ENCODE measurements around the gene NFIB.

The NFIB gene

GRCh38 chr9:14312719-14313377 is 1.1 kb downstream of the NFIB start:
- Histone ChIP-seq H3K9me3 (ENCODE audit: low read length) (no peaks in the 10 kb centered on the region), H3K4me1 (ENCODE audit: insufficient read depth, low read length) (peaks cover 38% of the 10 kb centered on the region), H3K4me3 (ENCODE audit: low read length) (peak overlapping the region; percentile 93), H3K27me3 (ENCODE audit: insufficient read depth, low read length) (no peaks in the 10 kb centered on the region), H3K36me3 (ENCODE audit: insufficient read depth, low read length) (no peaks in the 10 kb centered on the region), H2AFZ (ENCODE audit: low read depth, low read length) (peak overlapping the region; percentile 97)

- peak overlapping the region; percentile 97 for H2AFZ ChIP-seq (ENCODE audit: low read depth, low read length)
- H3K4me3 ChIP-seq (ENCODE audit: low read length): peak overlapping the region; percentile 93
- H3K9me3 ChIP-seq (ENCODE audit: low read length): no peaks in the 10 kb centered on the region
- peaks cover 3% of the 10 kb centered on the region for H3K36me3 ChIP-seq (ENCODE audit: insufficient read depth, low read length)
- peaks cover 34% of the 10 kb centered on the region for H3K4me1 ChIP-seq (ENCODE audit: insufficient read depth, low read length)
- H3K27me3 ChIP-seq (ENCODE audit: insufficient read depth, low read length): no peaks in the 10 kb centered on the region
Measured at GRCh38 chr9:14311956-14312685, 1.8 kb downstream of the NFIB start.

- no peak overlapping the region for H2AFZ ChIP-seq (ENCODE audit: low read depth, low read length)
- H3K9me3 ChIP-seq (ENCODE audit: low read length): no peaks in the 10 kb centered on the region
- H3K4me3 ChIP-seq (ENCODE audit: low read length): peak overlapping the region; percentile 93
- H3K27me3 ChIP-seq (ENCODE audit: insufficient read depth, low read length): no peaks in the 10 kb centered on the region
- peaks cover 10% of the 10 kb centered on the region for H3K36me3 ChIP-seq (ENCODE audit: insufficient read depth, low read length)
- peaks cover 26% of the 10 kb centered on the region for H3K4me1 ChIP-seq (ENCODE audit: insufficient read depth, low read length)
Measured at GRCh38 chr9:14311171-14311949, 2.6 kb downstream of the NFIB start.

- H3K9me3 ChIP-seq (ENCODE audit: low read length): no peaks in the 10 kb centered on the region
- H2AFZ ChIP-seq (ENCODE audit: low read depth, low read length): no peak overlapping the region
- H3K36me3 ChIP-seq (ENCODE audit: insufficient read depth, low read length): peaks cover 14% of the 10 kb centered on the region
- no peaks in the 10 kb centered on the region for H3K27me3 ChIP-seq (ENCODE audit: insufficient read depth, low read length)
- H3K4me3 ChIP-seq (ENCODE audit: low read length): no peak overlapping the region
- peaks cover 24% of the 10 kb centered on the region for H3K4me1 ChIP-seq (ENCODE audit: insufficient read depth, low read length)
Measured at GRCh38 chr9:14310311-14310710, 3.6 kb downstream of the NFIB start.

- H3K4me1 ChIP-seq (ENCODE audit: insufficient read depth, low read length): peaks cover 24% of the 10 kb centered on the region
- H3K27me3 ChIP-seq (ENCODE audit: insufficient read depth, low read length): no peaks in the 10 kb centered on the region
- no peak overlapping the region for H2AFZ ChIP-seq (ENCODE audit: low read depth, low read length)
- H3K9me3 ChIP-seq (ENCODE audit: low read length): no peaks in the 10 kb centered on the region
- peaks cover 17% of the 10 kb centered on the region for H3K36me3 ChIP-seq (ENCODE audit: insufficient read depth, low read length)
- no peak overlapping the region for H3K4me3 ChIP-seq (ENCODE audit: low read length)
Measured at GRCh38 chr9:14309403-14309802, 4.5 kb downstream of the NFIB start.

- H2AFZ ChIP-seq (ENCODE audit: low read depth, low read length): no peak overlapping the region
- H3K27me3 ChIP-seq (ENCODE audit: insufficient read depth, low read length): no peaks in the 10 kb centered on the region
- H3K36me3 ChIP-seq (ENCODE audit: insufficient read depth, low read length): peaks cover 20% of the 10 kb centered on the region
- H3K4me3 ChIP-seq (ENCODE audit: low read length): no peak overlapping the region
- H3K9me3 ChIP-seq (ENCODE audit: low read length): no peaks in the 10 kb centered on the region
- peaks cover 24% of the 10 kb centered on the region for H3K4me1 ChIP-seq (ENCODE audit: insufficient read depth, low read length)
Measured at GRCh38 chr9:14308853-14309145, 5.1 kb downstream of the NFIB start.

- Histone ChIP-seq H3K9me3 (ENCODE audit: low read length) (no peaks in the 10 kb centered on the region), H2AFZ (ENCODE audit: low read depth, low read length) (no peak overlapping the region), H3K4me1 (ENCODE audit: insufficient read depth, low read length) (peaks cover 24% of the 10 kb centered on the region), H3K36me3 (ENCODE audit: insufficient read depth, low read length) (peaks cover 20% of the 10 kb centered on the region), H3K27me3 (ENCODE audit: insufficient read depth, low read length) (no peaks in the 10 kb centered on the region), H3K4me3 (ENCODE audit: low read length) (no peak overlapping the region)
Measured at GRCh38 chr9:14307989-14308852, 5.7 kb downstream of the NFIB start.

GRCh38 chr9:14306672-14307660 is 7.0 kb downstream of the NFIB start:
- Histone ChIP-seq H3K36me3 (ENCODE audit: insufficient read depth, low read length) (peaks cover 20% of the 10 kb centered on the region), H3K9me3 (ENCODE audit: low read length) (no peaks in the 10 kb centered on the region), H3K27me3 (ENCODE audit: insufficient read depth, low read length) (no peaks in the 10 kb centered on the region), H3K4me3 (ENCODE audit: low read length) (no peak overlapping the region), H2AFZ (ENCODE audit: low read depth, low read length) (no peak overlapping the region), H3K4me1 (ENCODE audit: insufficient read depth, low read length) (peaks cover 22% of the 10 kb centered on the region)

GRCh38 chr9:14306188-14306587 is 7.8 kb downstream of the NFIB start:
- H3K4me1 ChIP-seq (ENCODE audit: insufficient read depth, low read length): peaks cover 16% of the 10 kb centered on the region
- no peak overlapping the region for H2AFZ ChIP-seq (ENCODE audit: low read depth, low read length)
- H3K9me3 ChIP-seq (ENCODE audit: low read length): no peaks in the 10 kb centered on the region
- no peaks in the 10 kb centered on the region for H3K27me3 ChIP-seq (ENCODE audit: insufficient read depth, low read length)
- H3K4me3 ChIP-seq (ENCODE audit: low read length): no peak overlapping the region
- H3K36me3 ChIP-seq (ENCODE audit: insufficient read depth, low read length): peaks cover 20% of the 10 kb centered on the region

- H2AFZ ChIP-seq (ENCODE audit: low read depth, low read length): no peak overlapping the region
- H3K9me3 ChIP-seq (ENCODE audit: low read length): no peaks in the 10 kb centered on the region
Measured at GRCh38 chr9:14304259-14304658, 9.7 kb downstream of the NFIB start.

GRCh38 chr9:14303521-14303920 is 10.4 kb downstream of the NFIB start:
- Histone ChIP-seq H3K9me3 (ENCODE audit: low read length) (no peaks in the 10 kb centered on the region), H3K27me3 (ENCODE audit: insufficient read depth, low read length) (no peaks in the 10 kb centered on the region), H2AFZ (ENCODE audit: low read depth, low read length) (no peak overlapping the region), H3K4me1 (ENCODE audit: insufficient read depth, low read length) (peaks cover 9% of the 10 kb centered on the region), H3K36me3 (ENCODE audit: insufficient read depth, low read length) (peaks cover 20% of the 10 kb centered on the region), H3K4me3 (ENCODE audit: low read length) (no peak overlapping the region)

More at GRCh38 chr9:14304259-14304658, 9.7 kb downstream of the NFIB start:
- H3K27me3 ChIP-seq (ENCODE audit: insufficient read depth, low read length): no peaks in the 10 kb centered on the region
- no peak overlapping the region for H3K4me3 ChIP-seq (ENCODE audit: low read length)
- peaks cover 10% of the 10 kb centered on the region for H3K4me1 ChIP-seq (ENCODE audit: insufficient read depth, low read length)
- peaks cover 20% of the 10 kb centered on the region for H3K36me3 ChIP-seq (ENCODE audit: insufficient read depth, low read length)

GRCh38 chr9:14303100-14303499 is 10.8 kb downstream of the NFIB start:
- H3K4me1 ChIP-seq (ENCODE audit: insufficient read depth, low read length): peaks cover 9% of the 10 kb centered on the region
- no peaks in the 10 kb centered on the region for H3K27me3 ChIP-seq (ENCODE audit: insufficient read depth, low read length)

More at GRCh38 chr9:14303100-14303499, 10.8 kb downstream of the NFIB start:
- Histone ChIP-seq H3K36me3 (ENCODE audit: insufficient read depth, low read length) (peaks cover 20% of the 10 kb centered on the region), H3K9me3 (ENCODE audit: low read length) (no peaks in the 10 kb centered on the region), H2AFZ (ENCODE audit: low read depth, low read length) (no peak overlapping the region), H3K4me3 (ENCODE audit: low read length) (no peak overlapping the region)

Data from neuron (in vitro differentiated cells).